Cardiac ventricle fibroblast (primary cell): ENCODE measurements around the gene LY6G6D. TPM values are rescaled to one million over a fixed set of nuclear protein-coding genes. Genes with fewer than 3 reads are reported as not detected.

Source experiments
- total RNA-seq: library from RNA; depleted of rRNA; stranded (reverse); fragments of >200 nt; gene quantifications from 2 replicates; pipeline ENCODE4 v1.2.3, GENCODE V29; 2015

Gene LY6G6D, protein sequence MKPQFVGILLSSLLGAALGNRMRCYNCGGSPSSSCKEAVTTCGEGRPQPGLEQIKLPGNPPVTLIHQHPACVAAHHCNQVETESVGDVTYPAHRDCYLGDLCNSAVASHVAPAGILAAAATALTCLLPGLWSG
- not detected in 2 replicates for total RNA-seq

GRCh38 chr6:31715022-31715958, at the start of gene LY6G6D:
Gene LY6G6D, plus strand, starts transcription at chr6:31715348. Its CDS starts 8 bp downstream, at chr6:31715356.

GRCh38 chr6:31665501-31666336, 49.4 kb upstream of the LY6G6D start, which contains the start of gene CSNK2B:
Gene CSNK2B, plus strand, starts transcription at chr6:31666080. Its CDS starts 752 bp downstream, at chr6:31666832.

GRCh38 chr6:31669676-31670075, 45.5 kb upstream of the LY6G6D start, which contains the start of gene LY6G5B:
Gene LY6G5B, plus strand, starts transcription at chr6:31669976. Its CDS starts 975 bp downstream, at chr6:31670951.

GRCh38 chr6:31680226-31681134, 34.7 kb upstream of the LY6G6D start, which contains the start of gene LY6G5C:
Gene LY6G5C, minus strand, starts transcription at chr6:31681067. Its CDS starts 694 bp downstream, at chr6:31680373.

DNA sequence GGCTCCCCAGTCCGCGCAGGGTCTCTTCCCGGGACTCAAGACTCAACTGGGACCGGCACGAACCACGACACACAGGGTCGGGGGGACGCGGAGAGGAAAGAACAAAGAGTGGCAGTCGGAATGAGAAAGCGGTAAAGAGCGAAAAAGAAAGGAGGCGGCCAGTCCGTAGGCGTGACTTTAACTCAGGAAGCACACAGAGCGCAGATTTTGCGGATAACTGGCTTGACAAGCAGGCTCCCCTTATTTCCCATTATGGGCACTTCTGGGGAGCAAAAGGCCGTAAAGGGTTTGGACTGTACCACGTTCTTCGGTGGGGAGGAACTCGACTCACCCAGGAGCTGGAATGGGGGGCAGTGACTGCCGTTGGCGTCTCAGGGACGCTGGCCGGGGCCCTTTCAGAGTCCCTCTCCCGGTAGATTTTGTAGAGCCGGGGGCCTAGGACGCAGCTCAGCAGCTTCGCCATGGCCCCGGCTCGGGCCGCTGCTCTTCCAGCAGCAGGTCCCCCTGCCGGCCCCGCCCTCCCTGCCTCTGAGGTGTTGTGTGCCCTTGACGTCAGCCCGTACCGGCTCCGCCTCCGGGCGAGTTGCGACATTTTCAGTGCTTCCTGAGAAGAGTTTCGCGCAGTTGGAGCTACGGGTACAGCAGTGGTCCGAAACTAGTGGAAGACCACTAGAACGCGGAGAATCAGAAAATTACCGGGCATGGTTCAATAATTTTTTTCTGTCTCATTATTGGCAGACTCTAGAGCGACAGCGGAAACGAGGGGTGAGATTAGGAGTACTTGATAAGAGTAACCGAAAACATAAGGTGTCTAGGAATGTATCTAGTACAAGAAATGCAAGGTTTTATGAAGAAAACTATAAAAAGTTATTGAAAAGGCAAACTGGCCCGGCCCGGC, 12.1 kb upstream of the LY6G6D start, which contains the start of gene ABHD16A:
TSS of gene ABHD16A (minus strand) at position 506 of the 898 bp plus-strand sequence. CDS start at position 463, 43 bp downstream.

GRCh38 chr6:31706599-31706998, 8.5 kb upstream of the LY6G6D start, which contains the start of gene LY6G6F:
Gene LY6G6F, plus strand, starts transcription at chr6:31706866. Its CDS starts 41 bp downstream, at chr6:31706907.

GRCh38 chr6:31721351-31722020, 6.3 kb downstream of the LY6G6D start, which contains the start of gene LY6G6C:
Gene LY6G6C, minus strand, starts transcription at chr6:31721746. Its CDS starts 67 bp downstream, at chr6:31721679.

DNA sequence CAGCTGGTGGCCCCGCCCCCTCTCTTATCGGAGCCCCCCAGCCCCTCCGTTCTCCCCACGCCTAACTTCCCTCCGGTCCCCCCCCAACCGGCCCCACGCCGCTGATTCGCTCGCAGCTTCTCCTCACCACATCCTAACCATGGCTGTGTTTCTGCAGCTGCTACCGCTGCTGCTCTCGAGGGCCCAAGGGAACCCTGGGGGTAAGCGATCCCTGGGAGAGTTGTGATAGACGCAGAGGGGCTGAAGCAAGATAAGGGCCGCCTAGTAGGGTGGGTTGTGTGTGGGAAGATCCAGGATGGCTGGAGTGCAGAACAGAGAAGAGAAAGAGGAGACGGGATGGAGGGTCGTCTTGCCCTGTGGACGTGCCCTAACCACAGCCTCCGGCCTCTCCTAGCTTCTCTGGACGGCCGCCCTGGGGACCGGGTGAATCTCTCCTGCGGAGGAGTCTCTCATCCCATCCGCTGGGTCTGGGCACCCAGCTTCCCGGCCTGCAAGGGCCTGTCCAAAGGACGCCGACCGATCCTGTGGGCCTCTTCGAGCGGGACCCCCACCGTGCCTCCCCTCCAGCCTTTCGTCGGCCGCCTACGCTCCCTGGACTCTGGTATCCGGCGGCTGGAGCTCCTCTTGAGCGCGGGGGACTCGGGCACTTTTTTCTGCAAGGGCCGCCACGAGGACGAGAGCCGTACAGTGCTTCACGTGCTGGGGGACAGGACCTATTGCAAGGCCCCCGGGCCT, 8.3 kb downstream of the LY6G6D start, which contains the start of gene MPIG6B:
TSS of gene MPIG6B (plus strand) at position 129 of the 735 bp plus-strand sequence. CDS start at position 140, 11 bp downstream.

GRCh38 chr6:31728767-31729514, 13.8 kb downstream of the LY6G6D start, which contains the start of gene DDAH2:
Gene DDAH2, minus strand, starts transcription at chr6:31729299. Its CDS starts 138 bp downstream, at chr6:31729161.

DNA sequence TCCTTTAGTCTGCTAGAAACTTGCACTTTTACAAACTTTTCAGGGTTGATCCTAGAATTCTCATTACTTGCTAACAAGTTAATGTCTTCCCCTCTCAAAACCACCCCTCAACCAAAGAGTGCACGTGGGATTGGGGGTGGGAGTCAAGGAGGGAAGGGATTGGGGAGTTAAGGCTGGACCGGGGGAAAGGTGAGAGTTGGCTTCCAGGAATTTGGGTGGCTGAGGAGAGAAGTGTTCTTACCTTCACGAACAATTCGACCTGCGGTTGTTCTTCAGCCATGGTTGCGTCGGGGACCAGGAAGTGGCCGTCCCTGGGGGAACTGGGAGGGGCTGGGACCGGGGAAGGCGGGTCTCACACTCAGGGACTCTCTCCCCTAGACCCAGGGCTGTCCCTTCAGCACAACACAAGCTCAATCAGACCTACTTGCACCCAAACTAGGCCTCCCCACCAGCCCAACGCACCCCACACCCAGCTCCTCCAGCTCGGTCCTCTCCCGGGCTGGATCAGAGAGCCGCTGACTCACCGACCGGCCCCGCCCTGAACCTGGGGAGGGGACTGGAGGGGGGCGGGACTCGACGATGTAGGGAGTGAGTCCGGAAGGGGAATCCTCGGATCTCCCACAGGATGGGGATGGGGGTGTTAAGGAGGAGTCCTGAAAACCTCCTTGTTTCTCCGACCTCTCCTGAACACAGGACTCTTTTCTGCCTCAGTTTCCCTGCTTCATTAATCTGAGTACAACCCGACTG, 21.0 kb downstream of the LY6G6D start, which contains the start of gene CLIC1:
TSS of gene CLIC1 (minus strand) at position 510 of the 747 bp plus-strand sequence. CDS start at position 280, 230 bp downstream.

GRCh38 chr6:31739639-31740396, 24.7 kb downstream of the LY6G6D start, which contains the start of gene MSH5:
Gene MSH5, plus strand, starts transcription at chr6:31740005. Its CDS starts 462 bp downstream, at chr6:31740467.

GRCh38 chr6:31762356-31762755, 47.2 kb downstream of the LY6G6D start, which contains the start of gene SAPCD1:
Gene SAPCD1, plus strand, starts transcription at chr6:31762656. Its CDS starts 399 bp downstream, at chr6:31763055.

